Endometrial microvascular endothelial cells (primary cell): Measurements from ENCODE around the gene PRPF8. TPM values are rescaled to one million over a fixed set of nuclear protein-coding genes. Genes with fewer than 3 reads are reported as not detected.

Source experiments
- in situ Hi-C: cut with HindIII; loops from 2 replicates; pipeline ENCODE4 v1.10.0; 2017; ENCODE audit warnings: low sequenced_read_pairs, low pct_unique_long_range_greater_than_20kb; ENCODE audit errors: inconsistent ontology term
- total RNA-seq: library from RNA; depleted of rRNA; stranded (reverse); fragments of >200 nt; gene quantifications from one replicate; pipeline ENCODE4 v1.2.3, GENCODE V29; 2015; ENCODE audit errors: inconsistent ontology term

PRPF8 gene
- total RNA-seq, 1 donor from 2014 or later, result 183 TPM

DNA sequence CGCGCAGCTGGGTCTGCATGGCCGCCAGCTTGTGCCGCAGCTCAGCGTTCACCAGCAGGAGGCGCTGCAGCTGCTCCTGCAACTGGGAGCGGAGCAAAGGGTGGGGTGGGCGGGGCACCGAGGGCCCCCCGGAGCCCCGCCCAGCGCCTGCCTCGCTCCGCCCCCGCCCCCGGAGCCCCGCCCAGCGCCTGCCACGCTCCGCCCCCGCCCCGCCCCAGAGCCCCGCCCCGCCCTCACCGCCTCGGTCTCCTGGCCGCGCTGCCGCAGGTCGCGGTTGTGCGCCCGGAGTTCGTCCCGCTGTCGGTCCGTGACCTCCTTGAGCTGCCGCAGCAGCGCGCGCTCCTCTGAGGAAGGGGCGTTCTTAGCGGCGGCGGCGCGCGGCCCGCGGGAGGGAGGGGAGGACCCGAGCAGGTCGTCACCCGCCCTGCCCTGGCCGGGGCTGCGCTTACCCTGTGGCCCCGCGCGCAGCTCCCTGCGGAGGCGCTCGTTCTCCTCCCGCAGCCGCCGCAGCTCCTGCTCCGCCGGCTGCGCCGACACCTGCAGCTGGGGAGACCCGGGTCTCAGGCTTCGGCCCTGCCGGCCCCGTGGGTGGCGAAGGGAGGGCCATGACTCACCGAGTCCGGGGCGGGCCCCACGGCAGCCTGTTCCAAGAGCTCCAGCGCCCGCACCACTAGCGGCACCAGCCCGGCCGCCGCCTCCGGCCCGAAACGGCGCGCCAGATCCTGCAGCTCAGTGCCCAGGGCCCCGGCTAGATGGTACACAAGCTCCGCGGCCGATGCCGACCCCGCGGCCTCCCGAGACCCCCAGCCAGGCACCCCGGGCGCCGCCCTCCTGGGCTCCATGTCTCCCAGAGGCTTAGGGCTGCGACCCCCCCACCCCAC is 35.5 kb downstream of the PRPF8 start:
- in situ Hi-C loops, result no loop called here

DNA sequence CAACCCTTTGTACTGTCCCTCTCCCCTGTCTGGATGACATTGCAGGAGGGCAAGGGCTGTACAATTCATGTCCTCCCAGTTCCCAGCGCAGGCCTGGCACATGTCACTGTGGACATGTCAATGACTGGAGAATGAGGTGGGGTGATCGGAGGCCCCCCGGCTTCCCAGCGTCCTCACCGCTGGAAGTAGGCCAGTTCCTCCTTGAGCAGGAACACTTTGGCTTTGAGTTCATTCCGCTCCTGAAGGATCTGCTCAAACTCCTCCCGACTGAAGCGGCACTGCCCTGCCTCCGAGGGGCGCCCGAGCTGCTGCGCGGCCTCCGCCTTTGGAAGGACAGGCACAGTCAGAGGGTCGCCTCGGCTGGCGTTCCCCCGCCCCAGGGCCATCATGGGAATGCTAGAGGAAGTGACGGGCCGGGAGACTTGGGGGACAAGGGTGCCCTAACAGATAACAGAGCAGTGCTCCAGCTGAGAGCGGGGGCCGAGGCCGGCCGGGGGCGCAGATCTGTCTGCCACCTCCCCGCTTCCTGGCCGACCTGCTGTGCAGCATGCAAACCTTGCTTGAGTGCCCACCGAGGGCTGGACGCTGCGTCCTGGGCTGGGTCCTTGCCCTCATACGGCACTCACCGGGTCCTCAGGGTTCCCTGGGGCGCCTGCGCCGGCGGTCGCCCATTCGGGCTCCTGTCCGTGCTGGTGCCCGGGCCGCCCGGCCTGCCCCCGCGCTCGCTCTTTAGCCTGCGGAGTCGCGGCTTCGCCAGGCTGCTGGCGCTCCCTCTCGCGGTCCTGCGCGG is 36.3 kb downstream of the PRPF8 start:
- in situ Hi-C loops, result no loop called here

DNA sequence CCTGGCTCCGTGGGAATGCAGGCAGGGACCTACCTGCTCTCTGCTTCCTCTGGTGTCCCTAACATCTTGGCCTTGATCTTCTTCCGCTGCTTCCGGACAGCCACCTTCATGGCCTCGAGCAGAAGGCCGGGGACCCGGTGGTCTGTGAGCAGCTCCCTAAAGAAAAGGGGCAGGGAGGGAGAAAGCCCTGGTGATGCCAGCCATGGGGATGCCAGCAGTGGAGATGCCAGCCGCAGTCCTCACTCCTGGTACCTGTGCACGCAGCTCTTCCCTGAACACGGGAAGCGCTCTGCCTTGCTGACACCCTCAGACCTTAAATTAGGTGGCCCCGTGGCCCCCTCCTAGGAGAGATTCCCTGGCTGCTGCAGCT is 36.9 kb downstream of the PRPF8 start:
- in situ Hi-C loops, result no loop called here

DNA sequence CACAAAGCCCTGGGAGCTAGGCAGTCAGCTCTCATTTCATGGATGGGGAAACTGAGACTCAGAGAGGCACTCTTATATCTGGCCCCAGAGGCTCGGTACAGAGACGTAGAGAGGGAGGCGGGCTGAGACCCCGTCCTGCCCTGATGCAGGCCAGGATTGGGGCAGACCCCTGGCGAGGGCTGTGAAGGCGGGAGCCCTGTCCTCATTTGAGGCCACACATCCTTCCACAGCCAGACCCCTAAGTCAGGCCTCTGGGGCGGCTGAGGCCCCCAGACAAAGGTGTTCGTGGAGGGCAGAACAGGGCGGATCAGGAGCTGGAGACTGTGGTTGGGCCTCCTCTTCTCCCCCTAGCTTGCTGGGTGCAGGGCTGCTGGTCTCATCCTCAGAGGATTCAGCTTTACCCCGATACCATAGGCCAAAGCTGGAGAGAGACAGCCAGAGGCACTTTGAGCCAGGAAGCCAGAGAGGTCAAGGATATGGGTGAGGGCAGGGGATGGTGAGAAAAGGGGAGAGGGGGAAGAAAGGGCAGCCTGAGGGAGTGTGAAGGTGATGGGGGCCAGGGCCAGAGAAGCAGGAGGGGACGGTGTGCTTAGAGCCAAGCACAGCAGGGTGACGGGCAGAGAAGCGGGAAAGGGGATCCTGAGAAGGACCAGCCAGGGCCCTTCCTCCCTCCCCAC is 38.3 kb downstream of the PRPF8 start:
- in situ Hi-C loops, result no loop called here

DNA sequence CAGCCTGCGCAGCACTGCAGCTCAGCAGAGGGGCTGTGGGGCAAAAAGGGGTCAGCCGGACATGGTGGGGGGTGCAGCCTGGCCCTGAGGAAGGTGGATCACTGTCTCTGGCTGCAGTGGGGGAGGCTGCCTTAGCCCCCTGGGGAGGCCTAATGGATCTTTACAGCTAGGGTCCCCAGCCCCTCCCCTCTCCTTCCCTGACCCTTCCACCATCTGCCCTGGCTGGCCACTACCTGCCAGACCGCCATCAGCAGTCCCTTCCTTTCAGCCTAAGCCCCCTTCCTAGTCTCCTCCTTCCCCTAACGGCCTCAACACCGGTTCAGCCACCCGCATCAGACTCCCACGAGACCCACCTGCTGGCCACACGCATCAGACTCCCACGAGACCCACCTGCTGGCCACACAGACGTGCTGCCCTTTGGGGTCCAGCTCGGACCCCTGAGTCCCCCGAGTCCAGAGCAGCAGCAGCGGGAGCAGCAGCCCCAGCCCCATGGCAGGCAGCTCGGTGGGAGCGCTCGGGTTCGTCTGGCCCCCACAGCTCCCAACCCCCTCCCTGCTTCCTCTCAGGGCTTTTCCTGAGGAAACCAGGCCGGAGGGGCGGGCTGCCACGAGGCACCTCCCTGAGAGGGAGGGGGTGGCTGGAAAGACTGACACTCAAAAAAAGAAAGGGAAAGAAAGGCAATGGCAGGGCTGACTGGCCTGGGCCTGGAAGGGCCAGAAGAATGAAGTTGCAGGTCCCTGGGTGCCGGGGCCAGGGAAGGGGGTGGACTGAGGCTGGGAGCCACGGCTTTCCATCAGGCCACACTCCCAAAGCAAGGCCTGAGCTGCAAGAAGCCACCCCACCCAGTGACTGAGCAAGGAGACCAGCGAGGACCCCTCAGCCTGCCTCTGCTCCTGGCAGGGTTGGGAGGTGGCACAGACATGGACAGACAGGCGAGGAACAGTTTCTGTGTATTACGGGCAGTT is 39.2 kb downstream of the PRPF8 start, which contains the start of gene SCARF1:
SCARF1 (minus strand) TSS at position 526 of the 965 bp plus-strand sequence; CDS start at position 491, 35 bp downstream.
- in situ Hi-C loops, result no loop called here

DNA sequence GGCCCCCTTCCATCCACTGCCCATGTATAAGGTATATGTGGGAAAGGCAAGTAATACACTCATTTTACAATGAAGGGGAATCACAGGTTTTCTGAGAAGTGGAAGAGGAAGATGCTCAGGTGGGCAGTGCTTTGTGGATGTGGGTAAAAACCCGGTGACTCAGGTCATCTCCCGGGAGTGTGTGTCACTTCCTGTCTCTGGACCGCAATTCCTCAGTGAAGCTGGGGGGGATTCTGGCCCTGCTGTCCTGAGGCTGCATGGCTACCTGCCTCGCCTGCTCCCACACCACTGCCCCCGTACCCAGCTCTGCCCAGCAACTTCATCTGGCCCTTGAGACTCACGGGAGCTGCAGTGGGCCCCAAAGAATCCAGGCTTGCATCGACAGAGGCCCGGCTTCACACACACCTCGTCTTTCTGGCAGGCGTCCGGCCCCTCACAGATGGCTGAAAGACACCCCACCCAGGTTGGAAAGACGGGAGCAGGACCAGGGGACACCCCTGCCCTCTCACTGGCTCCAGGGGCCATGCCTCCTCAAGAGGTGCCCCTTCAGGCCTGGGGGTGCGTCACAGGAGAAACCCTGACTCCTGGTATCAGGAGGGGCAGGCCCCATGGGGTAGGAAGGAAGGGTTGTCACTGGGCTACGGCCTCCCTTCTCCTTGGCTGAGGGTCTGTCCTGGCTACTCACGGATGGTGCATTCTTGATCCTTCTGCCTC is 40.0 kb downstream of the PRPF8 start:
- in situ Hi-C loops, result no loop called here

DNA sequence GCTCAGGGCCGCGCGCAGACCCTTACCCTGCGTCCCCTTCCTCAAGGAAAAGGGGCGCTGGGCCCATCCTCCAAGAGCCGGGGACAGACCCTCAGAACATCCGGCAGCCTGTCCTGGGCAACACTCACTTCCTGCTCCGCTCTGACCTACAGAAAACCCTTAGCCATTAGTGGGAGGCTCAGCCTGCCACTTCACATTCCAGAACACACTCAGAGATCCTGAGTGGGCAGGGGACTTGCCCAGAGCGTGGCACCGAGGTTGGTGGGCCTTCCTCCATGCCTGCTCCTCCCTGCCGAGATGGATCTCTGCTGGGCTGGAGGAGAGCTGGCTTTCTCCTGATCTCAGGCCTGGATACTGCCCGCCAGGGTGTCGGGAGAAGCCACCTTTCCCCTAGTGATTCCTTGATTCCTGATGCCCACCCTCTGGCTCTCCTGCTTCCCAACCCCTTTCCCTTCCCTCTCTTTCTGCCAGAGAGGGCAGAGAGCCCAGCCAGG is 40.6 kb downstream of the PRPF8 start:
- in situ Hi-C loops, result no loop called here

DNA sequence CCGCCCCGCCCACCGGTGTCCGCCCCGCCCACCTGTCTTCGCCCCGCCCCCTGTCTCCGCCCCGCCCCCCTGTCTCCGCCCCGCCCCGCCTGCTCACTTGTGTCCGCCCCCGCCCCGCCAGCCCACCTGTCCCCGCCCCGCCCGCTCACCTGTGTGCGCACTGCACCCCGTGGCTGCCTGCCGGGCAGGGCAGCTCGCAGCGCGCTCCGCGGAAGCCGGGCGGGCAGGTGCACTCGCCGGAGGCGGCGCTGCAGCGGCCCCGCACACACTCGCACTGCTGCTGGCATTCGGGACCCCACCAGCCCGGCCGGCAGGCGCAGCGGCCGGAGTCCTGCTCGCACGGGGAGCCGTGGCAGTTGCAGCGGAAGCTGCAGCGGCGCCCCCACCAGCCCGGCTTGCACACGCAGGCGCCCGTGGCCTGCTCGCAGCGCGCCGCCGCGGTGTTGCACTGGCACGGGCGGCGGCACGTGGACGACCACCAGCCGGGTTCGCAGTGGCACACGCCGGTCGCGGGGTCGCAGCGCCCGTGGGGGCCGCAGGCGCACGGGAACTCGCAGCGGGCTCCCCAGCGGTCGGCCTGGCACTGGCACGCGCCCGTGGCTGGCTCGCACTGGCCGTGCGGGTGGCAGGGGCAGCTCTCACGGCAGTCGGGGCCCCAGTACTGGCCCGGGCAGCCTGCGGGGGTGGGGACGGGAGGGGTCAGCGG is 41.2 kb downstream of the PRPF8 start:
- in situ Hi-C loops, result no loop called here

DNA sequence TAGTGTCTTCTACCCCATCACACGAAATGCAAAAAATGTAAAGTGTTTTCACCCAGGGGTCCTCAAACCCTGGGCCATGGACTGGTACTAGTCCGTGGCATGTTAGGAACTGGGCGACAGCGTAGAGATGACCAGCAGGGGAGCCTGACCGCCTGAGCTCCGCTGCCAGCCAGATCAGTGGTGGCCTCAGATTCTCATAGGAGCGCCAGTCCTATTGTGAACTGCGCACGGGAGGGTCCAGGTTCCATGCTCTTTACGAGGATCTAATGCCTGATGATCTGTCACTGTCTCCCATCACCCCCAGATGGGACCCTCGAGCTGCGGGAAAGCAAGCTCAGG is 43.6 kb downstream of the PRPF8 start:
- in situ Hi-C loops, result no loop called here

DNA sequence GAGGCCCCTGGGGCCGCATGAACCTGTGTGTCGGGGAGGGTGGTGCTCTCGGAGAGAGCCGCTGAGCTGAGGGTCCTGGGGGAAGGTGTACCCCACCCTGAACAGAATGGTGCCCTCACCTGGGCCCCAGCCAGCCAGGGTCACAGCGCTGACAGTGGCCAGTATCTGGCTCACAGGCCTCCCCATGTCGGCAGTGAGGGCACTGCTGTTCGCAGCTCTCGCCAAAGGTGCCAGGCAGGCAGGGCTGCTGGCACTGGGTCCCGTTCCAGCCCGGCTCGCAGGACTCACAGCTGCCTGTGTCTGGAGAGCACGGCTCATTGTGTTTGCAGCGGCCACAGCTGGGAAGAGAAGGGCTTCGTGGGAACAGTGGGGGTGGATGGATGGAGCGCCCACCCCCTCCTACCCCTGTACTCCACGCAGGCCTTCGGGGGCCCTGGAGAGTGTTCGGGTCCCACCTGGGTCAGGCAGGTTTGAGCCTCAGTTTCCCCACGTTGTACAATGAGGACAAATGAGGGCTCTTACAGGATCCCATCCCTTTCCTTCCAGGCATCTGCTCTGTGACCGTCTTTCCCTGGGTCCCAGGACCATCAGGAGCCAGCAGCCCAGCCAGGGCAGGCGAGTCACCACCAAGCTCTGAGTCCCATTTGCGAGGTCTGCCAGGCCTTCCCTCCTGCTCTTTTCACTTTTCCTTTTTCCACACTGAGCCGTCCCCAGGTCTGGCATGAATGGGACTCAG is 44.2 kb downstream of the PRPF8 start:
- in situ Hi-C loops, result no loop called here

DNA sequence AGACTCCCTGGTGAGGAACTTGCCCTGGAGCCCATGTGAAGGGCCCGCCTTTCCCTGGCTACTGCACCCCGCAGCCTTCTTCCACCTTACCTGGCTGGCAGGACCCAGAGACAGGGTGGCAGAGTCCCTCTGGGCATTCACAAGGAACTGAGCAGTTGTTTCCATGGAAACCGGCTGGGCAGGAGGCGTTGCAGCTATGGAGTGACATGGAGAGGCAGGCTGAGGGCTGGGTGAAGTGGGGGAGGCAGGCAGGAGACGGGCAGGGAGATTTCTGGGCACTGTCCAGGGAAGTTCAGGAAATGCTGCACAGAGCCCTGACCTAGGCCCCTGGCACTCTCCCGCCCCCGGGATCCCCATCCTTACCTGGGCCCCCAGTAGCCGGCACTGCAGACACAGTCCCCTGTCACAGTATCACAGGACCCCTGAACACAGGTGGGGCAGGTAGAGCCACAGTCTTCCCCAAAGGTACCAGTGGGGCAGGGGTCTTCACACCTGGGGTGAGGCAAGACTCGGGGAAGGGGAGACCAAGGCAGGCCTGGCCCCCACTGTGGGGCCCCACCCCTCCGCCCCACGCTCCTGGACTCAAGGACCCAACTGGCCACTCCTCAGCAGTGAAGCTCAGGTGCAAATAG is 45.0 kb downstream of the PRPF8 start:
- in situ Hi-C loops, result no loop called here

DNA sequence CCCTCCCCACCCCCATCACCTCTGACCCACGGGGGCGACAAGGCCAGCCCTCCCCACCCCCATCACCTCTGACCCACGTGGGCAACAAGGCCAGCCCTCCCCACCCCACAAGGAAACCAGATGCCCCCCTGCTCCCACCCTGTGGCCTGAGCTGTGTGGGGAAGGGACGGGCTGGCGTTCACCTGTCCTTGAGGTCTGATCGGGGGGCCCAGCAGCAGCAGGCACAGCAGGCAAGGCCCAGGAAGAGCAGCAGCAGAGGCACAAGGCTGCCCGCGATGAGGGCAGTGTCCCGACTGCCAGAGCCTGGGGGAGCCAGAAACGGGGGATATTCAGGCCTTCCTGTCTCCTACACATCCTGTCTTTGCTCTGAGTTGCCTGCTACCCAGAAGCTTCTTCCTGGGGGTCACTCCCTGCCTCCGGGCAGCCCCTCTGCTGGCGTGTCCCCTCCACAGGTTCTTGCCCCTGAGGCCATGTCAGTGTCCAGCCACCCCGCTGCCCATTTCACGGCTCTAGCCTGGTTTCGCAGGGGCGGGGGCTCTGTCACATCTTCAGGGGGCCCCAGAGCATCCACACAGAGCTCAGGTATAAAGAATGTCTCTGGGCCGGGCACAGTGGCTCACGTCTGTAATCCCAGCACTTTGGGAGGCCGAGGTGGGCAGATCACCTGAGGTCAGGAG is 45.9 kb downstream of the PRPF8 start:
- in situ Hi-C loops, result no loop called here

DNA sequence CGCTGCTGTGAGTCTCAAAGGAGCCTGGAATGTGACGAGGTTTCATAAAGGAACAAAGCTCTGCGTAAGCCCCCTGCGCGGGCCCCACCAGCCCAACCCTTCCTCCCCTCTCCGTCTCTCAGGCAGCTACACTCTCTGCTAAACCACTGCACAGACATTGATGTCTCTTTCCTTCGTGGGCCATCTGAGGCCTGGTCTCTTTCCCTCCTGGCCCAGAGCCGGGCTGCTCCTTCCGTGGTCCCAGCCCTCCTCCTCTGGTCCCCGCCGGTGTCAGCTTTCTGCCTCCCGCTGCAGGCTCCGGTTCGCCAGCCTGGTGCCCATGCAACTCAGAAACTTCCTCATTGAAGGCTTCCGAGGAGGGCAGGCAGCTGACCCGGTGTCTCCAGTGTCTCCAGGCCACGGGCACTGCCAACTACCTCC is 46.5 kb downstream of the PRPF8 start:
- in situ Hi-C loops, result no loop called here

DNA sequence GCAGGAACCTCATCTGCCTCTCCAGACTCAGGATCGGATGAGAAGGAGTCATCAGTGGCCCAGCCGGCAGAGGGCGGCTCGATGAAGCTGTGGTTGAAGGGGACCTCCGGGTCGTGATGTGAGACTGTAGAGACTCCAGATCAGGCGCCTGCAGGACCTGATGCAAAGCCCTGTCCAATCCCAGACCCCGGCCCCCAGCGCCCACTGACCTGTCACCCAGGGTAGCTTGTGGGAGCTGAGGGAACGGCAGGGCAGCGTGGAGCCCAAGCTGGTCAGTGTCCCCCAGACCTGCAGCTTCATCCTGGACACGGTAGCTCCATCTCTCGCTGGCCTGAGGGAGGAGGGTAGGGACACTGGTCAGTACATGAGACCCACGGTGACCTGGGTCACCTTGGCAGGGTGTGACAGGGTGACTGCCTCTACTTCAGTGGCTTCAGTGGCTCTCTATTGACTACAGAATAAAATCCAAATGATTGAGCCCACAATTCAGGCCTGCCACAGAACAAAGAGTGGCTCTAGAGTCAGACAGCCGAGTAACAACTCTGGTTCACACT is 47.9 kb downstream of the PRPF8 start:
- in situ Hi-C loops, result no loop called here

DNA sequence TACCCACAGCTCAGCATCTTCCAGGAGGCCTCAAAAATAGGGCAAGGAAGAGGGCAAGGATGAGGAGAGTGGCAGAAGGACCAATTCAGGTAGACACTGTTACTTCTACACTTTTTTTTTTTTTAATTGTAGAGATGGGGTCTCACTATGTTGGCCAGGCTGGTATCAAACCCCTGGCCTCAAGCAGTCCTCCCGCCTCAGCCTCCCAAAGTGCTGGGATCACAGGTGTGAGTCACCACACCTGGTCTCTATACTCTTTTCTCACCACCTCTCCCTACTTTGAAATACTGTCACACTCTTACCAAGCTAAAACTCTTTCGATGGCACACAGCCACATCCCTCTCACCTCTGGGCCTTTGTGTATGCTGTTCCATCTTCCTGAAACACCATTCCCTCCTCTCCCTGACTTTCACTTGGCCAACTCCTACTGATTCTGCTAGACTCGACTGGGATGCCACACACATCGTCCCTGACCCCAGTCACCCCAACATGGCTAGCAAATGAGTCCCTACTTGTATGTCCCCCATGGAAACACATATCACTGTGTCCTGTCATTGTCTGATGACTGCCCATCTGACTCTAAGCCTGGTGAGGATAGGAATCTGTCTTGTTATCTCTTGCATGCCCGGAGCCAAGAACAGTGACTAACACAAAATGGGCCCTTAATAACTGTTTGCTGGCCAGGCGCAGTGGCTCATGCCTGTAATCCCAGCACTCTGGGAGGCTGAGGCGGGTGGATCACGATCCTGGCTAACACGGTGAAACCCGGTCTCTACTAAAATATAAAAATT is 48.8 kb downstream of the PRPF8 start:
- in situ Hi-C loops, result no loop called here
